HL-60 (cell line): ENCODE results near the gene DMD.

ENCODE experiments used
- DNase-seq, 2 experiments: peaks; one replicate each; pipeline ENCODE4 v3.0.0-alpha.2; 2010 to 2020; ENCODE audit warnings: low read depth in 1 of 2, low spot score in 1 of 2
- H3K27ac ChIP-seq: fragments of 250-450 bp; sonication (Bioruptor Pico); replicated peaks from 2 replicates; pipeline ENCODE4 v1.5.1; 2020; ENCODE audit warnings: mild to moderate bottlenecking, moderate library complexity
- H3K27me3 ChIP-seq: fragments of 250-450 bp; sonication (Bioruptor Pico); 2 replicates; pipeline ENCODE4 v1.5.1; 2021; ENCODE audit warnings: mild to moderate bottlenecking, moderate library complexity; ENCODE audit not compliant: insufficient read depth, poor library complexity, severe bottlenecking
- H3K4me3 ChIP-seq: replicated peaks from 2 replicates; pipeline ENCODE4 v1.5.1; 2011; ENCODE audit warnings: mild to moderate bottlenecking, control low read depth, low read length; ENCODE audit not compliant: insufficient read depth
- CTCF ChIP-seq: IDR thresholded peaks from one replicate; pipeline ENCODE4 v1.5.1; 2011; ENCODE audit warnings: low read length, control low read depth, inconsistent platforms; ENCODE audit not compliant: insufficient read depth
- GABPA ChIP-seq: IDR thresholded peaks from 2 replicates; pipeline ENCODE4 v1.6.1; 2012; ENCODE audit warnings: low read depth
- POLR2AphosphoS5 ChIP-seq: IDR thresholded peaks from 2 replicates; pipeline ENCODE4 v1.6.1; 2012; ENCODE audit warnings: low read depth
- REST ChIP-seq: IDR thresholded peaks from 2 replicates; pipeline ENCODE4 v1.6.1; 2012; ENCODE audit warnings: low read depth; ENCODE audit not compliant: insufficient replicate concordance
- SPI1 ChIP-seq: IDR thresholded peaks from 2 replicates; pipeline ENCODE4 v1.6.1; 2012; ENCODE audit warnings: low read depth, mild to moderate bottlenecking, borderline replicate concordance

Gene DMD

GRCh38 chrX:33065415-33065814 is 145.9 kb downstream of the DMD start:
- TF ChIP-seq POLR2AphosphoS5 (no peak), CTCF (no peak), SPI1 (no peak), REST (no peak), GABPA (no peak)
- DNase-seq = no peak
- no peak overlapping the region for H3K4me3 ChIP-seq
- no peak overlapping the region for H3K27ac ChIP-seq
- H3K27me3 ChIP-seq = no peaks in the 10 kb centered on the region

- H3K4me3 ChIP-seq = no peak overlapping the region
- no peak for DNase-seq
Measured at GRCh38 chrX:33062041-33062440, 149.3 kb downstream of the DMD start.

GRCh38 chrX:33053001-33053400 is 158.3 kb downstream of the DMD start:
- TF ChIP-seq POLR2AphosphoS5 (no peak), REST (no peak), GABPA (no peak), CTCF (no peak), SPI1 (no peak)
- Histone ChIP-seq H3K27ac (no peak overlapping the region), H3K4me3 (no peak overlapping the region), H3K27me3 (no peaks in the 10 kb centered on the region)
- no peak for DNase-seq

More at GRCh38 chrX:33062041-33062440, 149.3 kb downstream of the DMD start:
- Histone ChIP-seq H3K27ac (no peak overlapping the region), H3K27me3 (no peaks in the 10 kb centered on the region)
- TF ChIP-seq POLR2AphosphoS5 (no peak), CTCF (no peak), SPI1 (no peak), REST (no peak), GABPA (no peak)
